ENCODE data around the gene NPAS3.

NPAS3 gene

DNA sequence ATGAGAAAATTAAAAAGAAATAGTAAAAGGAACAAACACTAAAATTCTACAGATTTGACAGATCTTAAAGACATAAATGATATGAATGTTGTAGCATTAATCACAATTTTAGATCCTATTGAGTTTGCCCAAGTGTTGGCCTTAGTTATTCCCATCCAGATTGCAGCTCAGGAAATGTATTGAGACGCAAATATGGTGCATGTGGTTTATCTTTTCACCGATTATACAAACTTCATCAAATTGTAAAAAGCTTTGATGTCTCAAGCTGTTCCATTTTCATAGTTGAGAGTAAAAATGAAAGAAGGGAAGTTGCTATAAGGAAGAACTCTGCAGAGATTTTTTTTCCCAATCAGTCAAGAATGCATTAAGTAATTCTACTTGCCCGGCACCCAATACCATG lies 683.8 kb downstream of the NPAS3 start:
- no peak overlapping the region for H3K4me3 ChIP-seq (ENCODE audit: low read depth, low read length)
- ChIA-PET POLR2A (no interaction called here), CTCF (no interaction called here)
- H3K9me3 ChIP-seq (ENCODE audit: control insufficient read depth, insufficient read depth, low read depth, low read length) = no peaks in the 10 kb centered on the region
- no peaks in the 10 kb centered on the region for H3K4me1 ChIP-seq (ENCODE audit: control insufficient read depth, insufficient read depth, low read length)
- no peak overlapping the region for H3K27ac ChIP-seq (ENCODE audit: extremely low read depth, low read depth, low read length)
- TF ChIP-seq SCRT1 (tag by site-specific recombination; IDR thresholded peaks at IDR 0.05; ENCODE audit: borderline replicate concordance) (no peak), ATF2 (tag by site-specific recombination; IDR thresholded peaks at IDR 0.05; ENCODE audit: low read depth) (no peak), REST (tag by site-specific recombination; IDR thresholded peaks at IDR 0.05) (no peak), ZXDB (tag by site-specific recombination; IDR thresholded peaks at IDR 0.05) (no peak), GLI2 (tag by site-specific recombination; IDR thresholded peaks at IDR 0.05; ENCODE audit: borderline replicate concordance, low read depth) (no peak), ZNF248 (tag by site-specific recombination; IDR thresholded peaks at IDR 0.05) (no peak), ZNF26 (tag by site-specific recombination; IDR thresholded peaks at IDR 0.05) (no peak), ZNF114 (tag by site-specific recombination; IDR thresholded peaks at IDR 0.05) (no peak), ZNF184 (tag by site-specific recombination; IDR thresholded peaks at IDR 0.05) (no peak), ZNF510 (tag by site-specific recombination; IDR thresholded peaks at IDR 0.05; ENCODE audit: insufficient replicate concordance) (no peak), ZNF350 (tag by site-specific recombination; IDR thresholded peaks at IDR 0.05) (no peak), ZNF610 (tag by site-specific recombination; IDR thresholded peaks at IDR 0.05; ENCODE audit: borderline replicate concordance) (no peak), ZNF530 (tag by site-specific recombination; IDR thresholded peaks at IDR 0.05; ENCODE audit: low read depth) (no peak), ZBTB7A (tag by site-specific recombination; IDR thresholded peaks at IDR 0.05; ENCODE audit: low read depth) (no peak), ZNF792 (tag by site-specific recombination; IDR thresholded peaks at IDR 0.05) (no peak), TCF7L2 (IDR thresholded peaks at IDR 0.05; ENCODE audit: borderline replicate concordance, low read depth, low read length) (no peak), GLI4 (tag by site-specific recombination; IDR thresholded peaks at IDR 0.05) (no peak), ZFP37 (tag by site-specific recombination; IDR thresholded peaks at IDR 0.05) (no peak), ZNF132 (tag by site-specific recombination; IDR thresholded peaks at IDR 0.05; ENCODE audit: borderline replicate concordance) (no peak)
- H3K36me3 ChIP-seq (ENCODE audit: control insufficient read depth in 2 of 2, insufficient read depth in 1 of 2, low read length in 2 of 2) = no peaks in the 10 kb centered on the region

DNA sequence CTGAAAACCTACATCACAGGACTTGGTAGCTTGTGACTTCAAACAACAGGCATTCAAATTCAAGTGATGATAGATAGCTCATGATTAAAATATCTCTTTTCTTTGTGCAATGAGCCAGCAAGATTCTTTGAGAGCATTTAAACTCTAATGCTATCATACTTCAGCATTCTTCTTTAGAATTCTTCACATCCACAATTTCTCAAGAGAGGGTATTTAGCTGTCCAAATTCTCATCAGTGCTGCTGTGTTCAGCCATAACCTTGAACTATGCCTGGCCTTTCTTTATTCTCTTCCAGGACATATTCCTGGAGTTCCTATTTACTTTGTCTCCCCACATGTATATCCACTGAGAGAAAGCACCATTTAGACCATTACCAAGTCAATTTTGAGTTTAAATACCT lies 691.1 kb downstream of the NPAS3 start:
- Histone ChIP-seq H3K27ac (ENCODE audit: extremely low read depth, low read depth, low read length) (no peak overlapping the region), H3K36me3 (ENCODE audit: control insufficient read depth in 2 of 2, insufficient read depth in 1 of 2, low read length in 2 of 2) (no peaks in the 10 kb centered on the region), H3K4me1 (ENCODE audit: control insufficient read depth, insufficient read depth, low read length) (no peaks in the 10 kb centered on the region), H3K4me3 (ENCODE audit: low read depth, low read length) (no peak overlapping the region), H3K9me3 (ENCODE audit: control insufficient read depth, insufficient read depth, low read depth, low read length) (no peaks in the 10 kb centered on the region)
- CTCF ChIA-PET = no interaction called here
- no peak for TF ChIP-seq GLIS1 (tag by site-specific recombination; IDR thresholded peaks at IDR 0.05)
- POLR2A ChIA-PET = no interaction called here
